Trophoblast cell (in vitro differentiated cells and primary cell): ENCODE measurements around the gene PRSS23.

Experiments used
- DNase-seq, 2 donors: peaks; one replicate each; pipeline ENCODE4 v3.0.0-alpha.2; 2016
- H2AFZ ChIP-seq: 2 replicates; pipeline ENCODE4 v1.6.1; 2013; ENCODE audit warnings: low read length, moderate library complexity, mild to moderate bottlenecking; ENCODE audit not compliant: insufficient read depth, poor library complexity
- H2AK5ac ChIP-seq: 2 replicates; pipeline ENCODE4 v1.6.1; 2013; ENCODE audit warnings: mild to moderate bottlenecking, low read length
- H2BK120ac ChIP-seq: 2 replicates; pipeline ENCODE4 v1.6.1; 2013; ENCODE audit warnings: low read length, mild to moderate bottlenecking, moderate library complexity; ENCODE audit not compliant: insufficient read depth, poor library complexity
- H2BK12ac ChIP-seq: 2 replicates; pipeline ENCODE4 v1.6.1; 2013; ENCODE audit warnings: mild to moderate bottlenecking, low read length, moderate library complexity
- H2BK5ac ChIP-seq: 2 replicates; pipeline ENCODE4 v1.6.1; 2013; ENCODE audit warnings: low read length, low read depth, moderate library complexity, mild to moderate bottlenecking; ENCODE audit not compliant: poor library complexity
- H3K14ac ChIP-seq: 2 replicates; pipeline ENCODE4 v1.6.1; 2013; ENCODE audit warnings: mild to moderate bottlenecking, low read length
- H3K18ac ChIP-seq: 2 replicates; pipeline ENCODE4 v1.6.1; 2013; ENCODE audit warnings: mild to moderate bottlenecking, low read length
- H3K23ac ChIP-seq: 2 replicates; pipeline ENCODE4 v1.6.1; 2013; ENCODE audit warnings: low read length
- H3K27ac ChIP-seq: 2 replicates; pipeline ENCODE4 v1.5.1; 2013; ENCODE audit warnings: low read depth, mild to moderate bottlenecking, inconsistent platforms, low read length, moderate library complexity
- H3K27me3 ChIP-seq: 2 replicates; pipeline ENCODE4 v1.6.1; 2013; ENCODE audit warnings: inconsistent platforms, mild to moderate bottlenecking, low read length, moderate library complexity; ENCODE audit not compliant: insufficient read depth
- H3K36me3 ChIP-seq, 2 experiments: 1 replicate in 1 of 2; 2 replicates in 1 of 2; pipeline ENCODE4 v1.6.1; 2013; ENCODE audit warnings: low read length in 2 of 2, mild to moderate bottlenecking in 2 of 2, moderate library complexity in 1 of 2; ENCODE audit not compliant: insufficient read depth in 2 of 2, control insufficient read depth in 1 of 2
- H3K4ac ChIP-seq: 2 replicates; pipeline ENCODE4 v1.6.1; 2013; ENCODE audit warnings: low read depth, mild to moderate bottlenecking, low read length, moderate library complexity
- H3K4me1 ChIP-seq, 2 experiments: 1 replicate in 1 of 2; 2 replicates in 1 of 2; pipeline ENCODE4 v1.6.1; 2013; ENCODE audit warnings: low read length in 2 of 2, mild to moderate bottlenecking in 2 of 2, moderate library complexity in 1 of 2; ENCODE audit not compliant: insufficient read depth in 2 of 2, control insufficient read depth in 1 of 2
- H3K4me2 ChIP-seq: 2 replicates; pipeline ENCODE4 v1.6.1; 2013; ENCODE audit warnings: inconsistent platforms, mild to moderate bottlenecking, low read length, moderate library complexity
- H3K4me3 ChIP-seq: 2 replicates; pipeline ENCODE4 v1.5.1; 2013; ENCODE audit warnings: mild to moderate bottlenecking, low read depth, low read length, inconsistent platforms
- H3K79me1 ChIP-seq: one replicate; pipeline ENCODE4 v1.6.1; 2013; ENCODE audit warnings: low read length
- H3K79me2 ChIP-seq: 2 replicates; pipeline ENCODE4 v1.6.1; 2013; ENCODE audit warnings: low read length, mild to moderate bottlenecking; ENCODE audit not compliant: control insufficient read depth, insufficient read depth, poor library complexity
- H3K9ac ChIP-seq: 2 replicates; pipeline ENCODE4 v1.6.1; 2013; ENCODE audit warnings: mild to moderate bottlenecking, low read length
- H3K9me3 ChIP-seq: 2 replicates; pipeline ENCODE4 v1.6.1; 2013; ENCODE audit warnings: low read depth, mild to moderate bottlenecking, control low read depth, inconsistent platforms, low read length; ENCODE audit not compliant: insufficient read depth
- H4K12ac ChIP-seq: 2 replicates; pipeline ENCODE4 v1.6.1; 2013; ENCODE audit warnings: low read depth, mild to moderate bottlenecking, low read length, moderate library complexity
- H4K8ac ChIP-seq: 2 replicates; pipeline ENCODE4 v1.6.1; 2013; ENCODE audit warnings: low read depth, mild to moderate bottlenecking, low read length, moderate library complexity
- H4K91ac ChIP-seq: one replicate; pipeline ENCODE4 v1.6.1; 2013; ENCODE audit warnings: low read depth, mild to moderate bottlenecking, low read length, moderate library complexity
- WGBS: extraction: QIAGEN DNeasy Blood & Tissue Kit; methylation state at CpG from one replicate; pipeline ENCODE4 v1.1.7; 2013; ENCODE audit warnings: missing lambda C conversion rate; ENCODE audit not compliant: insufficient read length, insufficient coverage; ENCODE audit errors: extremely low coverage; 5-methylcytosine and 5-hydroxymethylcytosine counted together

Gene PRSS23

DNA sequence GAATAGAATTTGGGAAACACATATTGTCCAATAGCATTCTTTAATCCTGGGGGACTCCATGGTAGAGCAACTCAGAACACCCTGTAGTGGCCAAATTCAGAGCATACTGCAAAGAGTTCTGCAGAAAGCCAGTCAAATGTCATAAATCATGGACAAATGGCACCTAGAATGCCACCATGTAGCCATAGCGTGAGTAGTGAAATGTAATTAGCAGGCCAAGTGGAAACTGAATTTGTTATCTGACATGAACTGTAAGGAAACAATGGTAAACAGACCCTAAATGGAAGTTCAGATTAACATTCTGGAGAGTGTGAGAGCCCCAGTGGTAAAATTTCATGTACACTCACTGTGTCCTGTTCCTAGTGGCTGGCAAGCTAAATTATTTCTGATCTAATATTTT, 7.0 kb upstream of the PRSS23 start:
- Histone ChIP-seq H3K27me3 (no peaks in the 10 kb centered on the region), H3K14ac (no peak overlapping the region), H4K12ac (no peak overlapping the region), H2BK120ac (no peak overlapping the region), H2AFZ (no peak overlapping the region), H3K18ac (no peak overlapping the region), H4K8ac (no peak overlapping the region), H2BK5ac (no peak overlapping the region), H3K23ac (no peak overlapping the region), H3K9ac (no peak overlapping the region), H4K91ac (no peak overlapping the region), H3K27ac (no peak overlapping the region), H3K9me3 (no peaks in the 10 kb centered on the region), H2BK12ac (no peak overlapping the region), H3K79me1 (no peaks in the 10 kb centered on the region), H3K4ac (no peak overlapping the region), H3K4me1 (peaks cover 5 to 13% of the 10 kb centered on the region in 2 experiments), H3K4me3 (no peak overlapping the region), H3K4me2 (no peak overlapping the region), H3K36me3 (no peaks in the 10 kb centered on the region), H3K79me2 (no peaks in the 10 kb centered on the region), H2AK5ac (no peak overlapping the region)
- no peak for DNase-seq
- no CpG with 5 or more reads among the region's 1 CpG for WGBS

DNA sequence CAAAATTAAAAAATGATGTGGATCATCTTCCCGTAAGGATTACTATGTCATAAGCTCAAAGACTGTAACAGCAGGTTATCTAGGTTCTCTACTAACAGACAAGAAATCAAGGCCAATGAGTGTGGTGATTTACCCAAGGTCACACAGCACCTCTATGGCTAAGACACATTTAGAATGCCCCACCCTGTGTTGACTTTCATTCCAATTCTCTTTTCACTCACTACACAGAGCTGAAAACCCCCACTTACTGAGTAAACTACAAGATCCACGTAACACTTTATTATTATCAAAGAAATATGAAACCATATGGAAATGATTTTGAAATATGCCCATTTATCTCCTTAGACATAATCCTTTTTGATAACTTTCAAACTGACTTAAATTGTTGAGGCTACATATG, 4.8 kb upstream of the PRSS23 start:
- Histone ChIP-seq H2BK120ac (no peak overlapping the region), H3K4me1 (peaks cover 11 to 18% of the 10 kb centered on the region in 2 experiments)

DNA sequence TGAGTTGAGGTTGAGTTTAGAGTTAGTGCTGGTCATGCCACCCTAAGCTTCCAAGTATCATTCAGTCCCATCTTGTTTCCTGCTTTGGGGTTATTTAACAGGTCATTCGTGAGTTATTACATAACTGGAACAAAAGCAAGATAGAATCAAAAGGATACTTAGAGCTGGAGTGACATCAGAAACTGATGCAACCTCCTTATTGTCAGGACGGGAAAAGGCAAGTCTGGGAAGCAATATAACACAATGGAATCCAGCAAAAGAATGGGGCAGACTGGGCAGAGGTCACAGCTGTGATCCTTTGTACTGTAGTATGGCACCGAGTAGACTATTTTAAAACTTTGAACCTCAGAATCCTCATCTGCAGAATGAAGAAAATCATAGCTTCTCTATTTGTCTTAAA, 4.4 kb upstream of the PRSS23 start:
- WGBS, result no CpG with 5 or more reads among the region's 3 CpGs
- Histone ChIP-seq H4K8ac (no peak overlapping the region), H3K9ac (no peak overlapping the region), H2BK120ac (no peak overlapping the region), H3K79me2 (peaks cover 8% of the 10 kb centered on the region), H3K4me1 (peaks cover 9 to 15% of the 10 kb centered on the region in 2 experiments), H2AK5ac (no peak overlapping the region), H3K9me3 (no peaks in the 10 kb centered on the region), H3K4ac (no peak overlapping the region), H3K18ac (no peak overlapping the region), H4K91ac (no peak overlapping the region), H4K12ac (no peak overlapping the region), H3K23ac (no peak overlapping the region), H2BK5ac (no peak overlapping the region), H3K27ac (no peak overlapping the region), H3K27me3 (no peaks in the 10 kb centered on the region), H2AFZ (no peak overlapping the region), H2BK12ac (no peak overlapping the region), H3K36me3 (no peaks in the 10 kb centered on the region), H3K79me1 (peaks cover 12% of the 10 kb centered on the region), H3K4me3 (no peak overlapping the region), H3K4me2 (no peak overlapping the region), H3K14ac (no peak overlapping the region)
- peak in 1 of 2 donors; percentile 52 for DNase-seq

More for the DNA sequence above, 4.8 kb upstream of the PRSS23 start:
- no peak overlapping the region for H3K23ac ChIP-seq
- no peak overlapping the region for H3K4me2 ChIP-seq
- H3K14ac ChIP-seq, result no peak overlapping the region
- no peak overlapping the region for H4K8ac ChIP-seq
- peaks cover 8% of the 10 kb centered on the region for H3K79me1 ChIP-seq
- no peaks in the 10 kb centered on the region for H3K27me3 ChIP-seq
- no peak overlapping the region for H2AFZ ChIP-seq
- H2BK5ac ChIP-seq, result no peak overlapping the region
- H3K4ac ChIP-seq, result no peak overlapping the region
- H3K9ac ChIP-seq, result no peak overlapping the region
- peaks cover 5% of the 10 kb centered on the region for H3K79me2 ChIP-seq
- WGBS, result no CpG with 5 or more reads among the region's 2 CpGs
- no peak overlapping the region for H3K18ac ChIP-seq
- no peak overlapping the region for H4K12ac ChIP-seq
- DNase-seq, result no peak
- H2BK12ac ChIP-seq, result peak overlapping the region; percentile 17
- H2AK5ac ChIP-seq, result no peak overlapping the region
- no peak overlapping the region for H3K27ac ChIP-seq
- H3K9me3 ChIP-seq, result no peaks in the 10 kb centered on the region
- no peaks in the 10 kb centered on the region for H3K36me3 ChIP-seq
- H3K4me3 ChIP-seq, result no peak overlapping the region
- no peak overlapping the region for H4K91ac ChIP-seq

DNA sequence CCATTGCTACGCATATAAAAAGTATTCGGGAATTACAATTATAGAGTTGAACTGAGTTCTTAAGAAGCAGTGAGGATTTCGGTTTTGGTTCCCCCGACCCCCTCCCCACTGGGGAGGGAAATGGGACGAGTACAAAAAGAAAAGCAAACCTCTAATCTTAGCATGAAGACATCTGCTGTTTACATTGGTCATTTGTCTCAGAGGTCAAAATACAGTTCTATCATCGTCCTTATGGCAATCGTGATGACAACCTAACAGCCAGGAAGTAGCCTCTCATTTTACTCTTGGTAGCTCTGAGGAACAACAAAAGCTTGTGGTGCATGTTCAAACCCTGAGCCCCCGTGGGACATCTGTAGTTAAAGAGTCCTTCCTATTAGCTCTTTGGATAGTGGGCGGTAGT, 3.2 kb upstream of the PRSS23 start:
- Histone ChIP-seq H3K18ac (no peak overlapping the region), H4K8ac (no peak overlapping the region), H3K4me1 (peaks cover 5 to 6% of the 10 kb centered on the region in 2 experiments), H2BK120ac (no peak overlapping the region), H4K12ac (no peak overlapping the region), H3K4me3 (no peak overlapping the region), H3K9me3 (no peaks in the 10 kb centered on the region), H3K79me2 (peaks cover 8% of the 10 kb centered on the region), H3K79me1 (peaks cover 12% of the 10 kb centered on the region), H3K27ac (no peak overlapping the region), H3K4me2 (no peak overlapping the region), H4K91ac (no peak overlapping the region), H2AFZ (no peak overlapping the region), H2AK5ac (no peak overlapping the region), H3K23ac (no peak overlapping the region), H3K9ac (no peak overlapping the region), H3K36me3 (no peaks in the 10 kb centered on the region), H3K27me3 (no peaks in the 10 kb centered on the region), H3K14ac (no peak overlapping the region), H2BK5ac (no peak overlapping the region), H2BK12ac (peak overlapping the region; percentile 8), H3K4ac (no peak overlapping the region)
- WGBS, result no CpG with 5 or more reads among the region's 9 CpGs
- DNase-seq, result no peak
